ENCODE measurements around the gene TRIM5. TPM values are rescaled to one million over a fixed set of nuclear protein-coding genes. Genes with fewer than 3 reads are reported as not detected.

Gene TRIM5
- total and polyA plus RNA-seq, 9 of the 15 experiments (the other 6 are each of a cell fraction or from before 2014, with no cell fraction given) = 7.7 to 20.8 (median 15.0) TPM

- TF ChIP-seq CHD4 (IDR thresholded peaks at IDR 0.05; ENCODE audit: insufficient read depth, insufficient replicate concordance, low read depth, low read length, poor library complexity, severe bottlenecking) = no peak
- no peak for TF ChIP-seq ZBTB9 (CRISPR knock-in tag; IDR thresholded peaks at IDR 0.05)
- TF ChIP-seq ZNF124 (CRISPR knock-in tag; IDR thresholded peaks at IDR 0.05) = no peak
- TF ChIP-seq OTX1 (CRISPR knock-in tag; IDR thresholded peaks at IDR 0.05) = no peak
- TF ChIP-seq ZNF184 (CRISPR knock-in tag; IDR thresholded peaks at IDR 0.05) = no peak
- no peak for TF ChIP-seq ZNF639 (CRISPR knock-in tag; conservative IDR thresholded peaks at IDR 0.05 in 1 of 2, IDR thresholded peaks at IDR 0.05 in 1 of 2)
- TF ChIP-seq NRF1 (conservative IDR thresholded peaks at IDR 0.05 in 1 of 2, IDR thresholded peaks at IDR 0.05 in 1 of 2) = no peak
- no peak for TF ChIP-seq RBM14 (IDR thresholded peaks at IDR 0.05; ENCODE audit: borderline replicate concordance, insufficient read depth, low read depth, low read length)
- peak in 1 of 2 experiments; percentile 61; a peak in 2 of 4 replicates for TF ChIP-seq RAD21 (CRISPR knock-in tag; conservative IDR thresholded peaks at IDR 0.05 in 1 of 2, IDR thresholded peaks at IDR 0.05 in 1 of 2)
- no peak for TF ChIP-seq ZNF584 (CRISPR knock-in tag; IDR thresholded peaks at IDR 0.05; ENCODE audit: low read depth)
- no peak for TF ChIP-seq ZNF232 (CRISPR knock-in tag; IDR thresholded peaks at IDR 0.05)
- no peak for TF ChIP-seq FOSL1 (tag; conservative IDR thresholded peaks at IDR 0.05)
- no peak for TF ChIP-seq MTA3 (IDR thresholded peaks at IDR 0.05; ENCODE audit: borderline replicate concordance)
- peak in 2 of 3 experiments; percentile 18 to 53; a peak in 3 of 6 replicates for TF ChIP-seq CTCF (IDR thresholded peaks at IDR 0.05 in 2 of 3, conservative IDR thresholded peaks at IDR 0.05 in 1 of 3; ENCODE audit: insufficient read depth in 2 of 3, low read depth in 1 of 3, low read length in 3 of 3)
- no peak for TF ChIP-seq ZNF239 (CRISPR knock-in tag; IDR thresholded peaks at IDR 0.05)
- no peak for TF ChIP-seq SMARCB1 (IDR thresholded peaks at IDR 0.05; ENCODE audit: insufficient read length, low read depth)
Measured at GRCh38 chr11:5712507-5712906, 27.6 kb upstream of the TRIM5 start (continued).

Data from K562 (cell line).